SK-N-SH (cell line): ENCODE results near the gene MRPL23.

Experiments
- EP300 ChIP-seq, 2 experiments: IDR thresholded peaks; 2 replicates each; pipeline versions ENCODE4 v1.4.0 to v1.6.1; 2012; ENCODE audit warnings: borderline replicate concordance in 1 of 2, low read depth in 1 of 2, low read length in 1 of 2
- EZH2phosphoT487 ChIP-seq: fragments of 200-600 bp; sonication (generic); IDR thresholded peaks from 2 replicates; pipeline ENCODE4 v1.6.1; 2017; ENCODE audit warnings: low read depth, mixed run types, mild to moderate bottlenecking, antibody characterized with exemption, moderate library complexity, borderline replicate concordance
- FOXJ3 ChIP-seq: sonication (generic); formaldehyde crosslinking; IDR thresholded peaks from 2 replicates; pipeline ENCODE4 v1.5.1; 2020; ENCODE audit warnings: mild to moderate bottlenecking, missing genetic modification reagents
- JUND ChIP-seq: IDR thresholded peaks from 2 replicates; pipeline ENCODE4 v1.4.0; 2012
- PBX3 ChIP-seq: IDR thresholded peaks from 2 replicates; pipeline ENCODE4; 2012
- POLR2AphosphoS5 ChIP-seq: IDR thresholded peaks from 2 replicates; pipeline ENCODE4 v1.6.1; 2012; ENCODE audit warnings: low read depth, low read length
- RFX5 ChIP-seq: IDR thresholded peaks from 2 replicates; pipeline ENCODE4 v1.6.1; 2012; ENCODE audit warnings: mild to moderate bottlenecking, improper control_type of control experiment, low read length
- SMC3 ChIP-seq: IDR thresholded peaks from 2 replicates; pipeline ENCODE4 v1.6.1; 2012; ENCODE audit warnings: low read depth, low read length, improper control_type of control experiment
- TAF1 ChIP-seq: IDR thresholded peaks from 2 replicates; pipeline ENCODE4 v1.6.1; 2012; ENCODE audit warnings: low read depth, mild to moderate bottlenecking, low read length, moderate library complexity, borderline replicate concordance
- USF2 ChIP-seq: fragments of 150-350 bp; IDR thresholded peaks from 2 replicates; pipeline ENCODE4 v1.6.1; 2017; ENCODE audit warnings: antibody characterized with exemption, low read length, low read depth, borderline replicate concordance
- YY1 ChIP-seq: IDR thresholded peaks from 2 replicates; pipeline ENCODE4 v1.4.0; 2012; ENCODE audit warnings: low read depth, mild to moderate bottlenecking
- TF ChIP-seq, protein P1 (sequence below): fragments of 200-600 bp; sonication (generic); IDR thresholded peaks from 2 replicates; pipeline ENCODE4 v1.6.1; 2017; ENCODE audit warnings: antibody characterized with exemption, mild to moderate bottlenecking, moderate library complexity
- TF ChIP-seq, protein P2 (sequence below): IDR thresholded peaks from 2 replicates; pipeline ENCODE4 v1.6.1; 2012; ENCODE audit warnings: mild to moderate bottlenecking, low read depth, low read length, moderate library complexity

DNA sequence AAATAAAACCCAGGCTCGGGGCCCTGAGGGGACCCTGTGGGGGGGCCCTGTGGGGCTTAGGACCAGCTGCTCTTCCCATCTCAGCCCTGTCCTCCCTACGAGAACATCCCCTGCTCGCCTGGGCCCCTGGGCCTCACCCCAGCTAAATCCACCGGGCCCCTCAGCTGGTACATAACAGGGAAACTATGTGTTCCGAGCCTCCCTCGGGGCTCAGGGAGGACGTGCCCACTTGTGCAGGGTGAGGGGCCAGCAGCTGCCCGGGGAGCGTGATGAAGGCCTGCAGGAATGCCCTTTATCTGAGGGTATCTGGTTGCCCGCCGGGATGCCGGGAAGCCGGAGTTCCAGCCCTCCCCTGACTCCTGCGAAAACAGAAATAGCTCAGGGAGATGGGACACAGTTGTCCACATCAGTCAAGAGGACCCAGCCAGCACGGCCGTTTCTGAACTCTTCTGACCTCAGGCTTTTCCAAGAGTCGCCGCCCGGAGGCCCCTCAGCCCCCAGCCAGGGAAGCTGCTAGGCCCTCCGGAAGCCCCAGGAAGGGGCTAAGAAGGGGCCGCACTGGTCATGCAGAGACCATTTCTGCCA, 20.6 kb downstream of the MRPL23 start:
- TF ChIP-seq YY1 (no peak), EZH2phosphoT487 (no peak), TAF1 (no peak), EP300 (IDR thresholded peaks at IDR 0.05; ENCODE audit: borderline replicate concordance in 1 of 2, low read depth in 1 of 2, low read length in 1 of 2) (no peak), SMC3 (no peak), POLR2AphosphoS5 (no peak), RFX5 (no peak), USF2 (no peak), FOXJ3 (CRISPR knock-in tag) (no peak), PBX3 (no peak), JUND (no peak)
- TF ChIP-seq, protein P1, sequence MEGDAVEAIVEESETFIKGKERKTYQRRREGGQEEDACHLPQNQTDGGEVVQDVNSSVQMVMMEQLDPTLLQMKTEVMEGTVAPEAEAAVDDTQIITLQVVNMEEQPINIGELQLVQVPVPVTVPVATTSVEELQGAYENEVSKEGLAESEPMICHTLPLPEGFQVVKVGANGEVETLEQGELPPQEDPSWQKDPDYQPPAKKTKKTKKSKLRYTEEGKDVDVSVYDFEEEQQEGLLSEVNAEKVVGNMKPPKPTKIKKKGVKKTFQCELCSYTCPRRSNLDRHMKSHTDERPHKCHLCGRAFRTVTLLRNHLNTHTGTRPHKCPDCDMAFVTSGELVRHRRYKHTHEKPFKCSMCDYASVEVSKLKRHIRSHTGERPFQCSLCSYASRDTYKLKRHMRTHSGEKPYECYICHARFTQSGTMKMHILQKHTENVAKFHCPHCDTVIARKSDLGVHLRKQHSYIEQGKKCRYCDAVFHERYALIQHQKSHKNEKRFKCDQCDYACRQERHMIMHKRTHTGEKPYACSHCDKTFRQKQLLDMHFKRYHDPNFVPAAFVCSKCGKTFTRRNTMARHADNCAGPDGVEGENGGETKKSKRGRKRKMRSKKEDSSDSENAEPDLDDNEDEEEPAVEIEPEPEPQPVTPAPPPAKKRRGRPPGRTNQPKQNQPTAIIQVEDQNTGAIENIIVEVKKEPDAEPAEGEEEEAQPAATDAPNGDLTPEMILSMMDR, result no peak
- TF ChIP-seq, protein P2, sequence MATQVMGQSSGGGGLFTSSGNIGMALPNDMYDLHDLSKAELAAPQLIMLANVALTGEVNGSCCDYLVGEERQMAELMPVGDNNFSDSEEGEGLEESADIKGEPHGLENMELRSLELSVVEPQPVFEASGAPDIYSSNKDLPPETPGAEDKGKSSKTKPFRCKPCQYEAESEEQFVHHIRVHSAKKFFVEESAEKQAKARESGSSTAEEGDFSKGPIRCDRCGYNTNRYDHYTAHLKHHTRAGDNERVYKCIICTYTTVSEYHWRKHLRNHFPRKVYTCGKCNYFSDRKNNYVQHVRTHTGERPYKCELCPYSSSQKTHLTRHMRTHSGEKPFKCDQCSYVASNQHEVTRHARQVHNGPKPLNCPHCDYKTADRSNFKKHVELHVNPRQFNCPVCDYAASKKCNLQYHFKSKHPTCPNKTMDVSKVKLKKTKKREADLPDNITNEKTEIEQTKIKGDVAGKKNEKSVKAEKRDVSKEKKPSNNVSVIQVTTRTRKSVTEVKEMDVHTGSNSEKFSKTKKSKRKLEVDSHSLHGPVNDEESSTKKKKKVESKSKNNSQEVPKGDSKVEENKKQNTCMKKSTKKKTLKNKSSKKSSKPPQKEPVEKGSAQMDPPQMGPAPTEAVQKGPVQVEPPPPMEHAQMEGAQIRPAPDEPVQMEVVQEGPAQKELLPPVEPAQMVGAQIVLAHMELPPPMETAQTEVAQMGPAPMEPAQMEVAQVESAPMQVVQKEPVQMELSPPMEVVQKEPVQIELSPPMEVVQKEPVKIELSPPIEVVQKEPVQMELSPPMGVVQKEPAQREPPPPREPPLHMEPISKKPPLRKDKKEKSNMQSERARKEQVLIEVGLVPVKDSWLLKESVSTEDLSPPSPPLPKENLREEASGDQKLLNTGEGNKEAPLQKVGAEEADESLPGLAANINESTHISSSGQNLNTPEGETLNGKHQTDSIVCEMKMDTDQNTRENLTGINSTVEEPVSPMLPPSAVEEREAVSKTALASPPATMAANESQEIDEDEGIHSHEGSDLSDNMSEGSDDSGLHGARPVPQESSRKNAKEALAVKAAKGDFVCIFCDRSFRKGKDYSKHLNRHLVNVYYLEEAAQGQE, result no peak
